Muscle of back (tissue), 11 donors: ENCODE results near the gene PTPRCAP. TPM values are rescaled to one million over a fixed set of nuclear protein-coding genes. Genes with fewer than 3 reads are reported as not detected.
A peak's percentile ranks its signal among the peaks of the same experiment; 100 is the strongest.
"Not testable (repeated sequence)": the region's sequence is repeated elsewhere in the genome, so short reads cannot be mapped to it uniquely, and the experiment has no call there.

Experiments used
- DNase-seq, 3 donors: peaks; one replicate each; pipeline versions ENCODE4 v3.0.0 to v3.0.0-alpha.2; 2013
- polyA plus RNA-seq, 10 donors: library from polyadenylated mRNA; unstranded; fragments of 120-200 nt; gene quantifications; one replicate each; pipeline ENCODE4 v1.2.1, GENCODE V29; 2013; ENCODE audit not compliant: insufficient read length in 10 of 10

The PTPRCAP gene
- polyA plus RNA-seq, 10 donors, result 0.53 to 9.5 (median 1.2) TPM; not detected in 1

DNA sequence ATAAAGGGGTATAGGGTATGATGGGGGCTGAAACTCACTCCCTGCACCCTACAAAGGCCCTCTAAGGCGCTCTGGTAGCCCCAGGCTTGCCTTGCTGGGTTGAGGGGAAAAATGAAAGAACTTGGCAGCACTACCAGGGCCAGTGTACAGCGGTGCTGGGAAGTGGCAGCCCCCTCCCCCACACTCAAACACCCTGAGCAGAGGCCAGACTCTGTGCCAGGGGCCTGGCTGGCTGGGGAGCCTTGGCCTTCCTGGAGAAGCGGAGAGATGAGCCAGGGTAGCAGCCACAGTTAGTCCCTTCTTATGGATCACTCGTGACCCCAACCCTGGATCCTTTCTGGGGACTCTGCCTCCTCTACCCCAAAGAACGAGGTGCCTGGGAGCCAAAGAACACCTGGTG, 28.9 kb upstream of the PTPRCAP start:
- DNase-seq, result no peak

DNA sequence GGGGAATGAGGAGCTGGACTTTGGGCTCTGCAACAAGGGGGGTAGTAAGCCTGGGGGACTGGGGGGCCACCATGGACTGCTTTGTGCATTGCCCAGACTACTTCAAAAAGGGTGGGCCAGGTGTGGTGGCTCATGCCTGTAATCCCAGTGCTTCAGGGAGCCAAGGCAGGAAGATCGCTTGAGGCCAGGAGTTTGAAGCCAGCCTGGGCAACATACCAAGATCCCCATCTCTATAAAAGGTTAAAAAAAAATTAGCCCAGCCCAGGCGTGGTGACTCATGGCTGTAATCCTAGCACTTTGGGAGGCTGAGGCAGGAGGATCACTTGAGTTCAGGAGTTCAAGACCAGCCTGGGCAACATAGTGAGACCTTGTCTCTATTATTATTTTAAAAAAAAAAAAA, 28.0 kb upstream of the PTPRCAP start:
- DNase-seq, result not testable (repeated sequence)

DNA sequence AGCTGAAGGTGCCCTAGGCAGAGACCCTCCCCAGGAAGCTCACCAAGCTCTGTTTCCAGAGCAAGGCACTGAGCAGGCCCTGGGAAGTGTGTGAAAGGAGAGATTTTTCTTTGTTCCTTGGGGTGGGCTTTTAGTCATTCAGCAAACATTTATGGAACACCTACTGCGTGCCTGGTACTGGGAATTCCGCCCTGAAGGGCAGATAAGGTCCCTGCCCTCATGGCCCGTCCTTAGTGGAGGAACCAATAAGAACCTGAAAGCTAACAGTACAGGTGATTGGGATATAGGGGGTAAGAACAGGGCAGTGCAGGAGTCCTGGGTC, 27.7 kb upstream of the PTPRCAP start:
- DNase-seq, result peak in 1 of 3 donors; percentile 17

DNA sequence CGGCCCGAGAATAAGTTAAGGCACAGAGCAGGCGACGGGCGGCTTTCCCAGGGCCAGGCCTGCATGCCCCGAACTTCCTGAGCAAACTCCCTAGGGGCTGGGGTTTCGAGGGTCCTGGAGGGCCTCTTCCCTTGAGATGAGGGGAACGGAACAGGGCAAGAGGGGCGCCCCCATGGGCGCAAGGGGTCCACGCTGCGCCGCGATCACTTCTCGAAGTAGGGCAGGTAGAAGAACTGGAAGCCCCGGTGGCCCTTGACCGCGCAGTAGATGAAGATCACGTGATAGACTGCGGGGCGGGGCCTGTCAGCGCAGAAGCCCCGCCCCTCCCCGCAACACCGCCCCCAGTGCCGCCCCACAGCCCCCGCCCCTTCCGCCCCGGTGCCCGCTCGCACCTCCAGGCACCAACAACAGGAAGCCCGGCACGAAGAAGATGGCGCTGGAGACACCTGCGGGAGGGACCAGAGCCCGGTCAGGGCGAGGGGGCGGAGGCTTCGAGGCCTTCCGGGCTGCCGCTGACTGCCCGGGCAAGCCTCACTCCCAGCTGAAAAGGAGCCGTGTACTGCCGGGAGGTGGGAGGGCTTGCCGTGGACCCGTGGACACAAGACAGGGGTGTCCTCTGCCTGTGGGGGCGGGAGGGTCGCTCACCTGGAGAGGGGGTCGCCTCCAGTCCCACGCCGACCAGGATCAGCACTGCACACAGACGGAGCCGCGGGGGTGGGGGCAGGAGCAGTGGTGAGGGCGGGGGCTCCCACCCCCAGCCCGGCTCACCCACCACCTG, 27.1 kb upstream of the PTPRCAP start:
- DNase-seq, result peak; percentile 47 to 78 (median 66)

DNA sequence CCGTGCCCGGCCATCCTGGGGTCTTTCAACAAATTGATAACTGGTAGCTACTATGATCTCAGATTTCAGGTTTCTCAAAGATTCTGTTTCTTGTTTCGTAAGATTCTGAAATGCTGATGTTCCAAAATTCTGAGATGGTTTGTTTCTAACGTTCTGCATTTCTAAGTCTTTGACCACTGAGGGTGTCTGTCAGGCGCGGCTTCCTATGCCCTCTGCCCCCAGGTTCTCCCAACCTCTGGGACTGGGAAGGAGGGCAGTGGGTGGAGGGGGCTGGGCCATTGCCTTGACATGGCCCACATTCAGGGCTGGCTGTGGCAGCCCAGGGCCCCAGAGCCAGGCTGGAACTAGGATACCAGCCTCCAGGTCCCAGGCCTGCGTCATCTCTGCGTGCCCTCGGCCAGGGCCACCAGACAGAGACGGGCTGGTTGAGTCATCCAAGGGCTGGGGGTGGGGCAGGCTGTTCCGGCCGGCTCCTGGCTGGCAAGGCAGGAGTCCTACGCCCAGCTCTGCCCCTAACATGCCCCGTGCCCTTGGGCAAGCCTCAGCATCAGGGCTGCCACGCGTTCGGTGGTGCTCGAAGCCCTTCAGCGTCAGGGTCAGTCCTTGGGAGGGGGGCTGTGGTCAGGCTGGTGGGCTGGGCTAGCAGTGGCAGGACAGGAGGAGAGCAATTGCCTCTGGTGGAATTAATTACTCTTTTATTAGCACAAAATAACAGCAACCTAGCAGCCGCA, 26.4 kb upstream of the PTPRCAP start:
- no peak for DNase-seq

DNA sequence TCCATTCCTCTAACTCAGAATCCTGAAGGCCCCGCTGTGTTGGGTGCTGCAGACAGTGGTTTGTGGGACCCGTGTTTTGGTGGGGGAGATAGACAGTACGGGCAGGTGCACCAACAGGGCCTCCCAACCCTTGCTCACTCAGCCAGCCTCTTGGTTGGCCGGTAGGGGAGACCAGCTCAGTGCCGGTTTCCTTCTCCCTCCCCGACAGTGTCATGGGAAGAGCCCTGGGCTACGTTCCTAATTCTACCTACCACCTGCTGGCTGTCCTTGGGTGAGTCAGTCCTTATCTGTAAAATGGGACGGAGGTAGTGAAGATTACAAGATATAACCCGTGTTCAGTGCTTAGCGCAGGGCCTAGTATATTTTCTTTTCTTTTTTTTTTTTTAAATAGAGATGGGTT, 25.7 kb upstream of the PTPRCAP start:
- no peak for DNase-seq

DNA sequence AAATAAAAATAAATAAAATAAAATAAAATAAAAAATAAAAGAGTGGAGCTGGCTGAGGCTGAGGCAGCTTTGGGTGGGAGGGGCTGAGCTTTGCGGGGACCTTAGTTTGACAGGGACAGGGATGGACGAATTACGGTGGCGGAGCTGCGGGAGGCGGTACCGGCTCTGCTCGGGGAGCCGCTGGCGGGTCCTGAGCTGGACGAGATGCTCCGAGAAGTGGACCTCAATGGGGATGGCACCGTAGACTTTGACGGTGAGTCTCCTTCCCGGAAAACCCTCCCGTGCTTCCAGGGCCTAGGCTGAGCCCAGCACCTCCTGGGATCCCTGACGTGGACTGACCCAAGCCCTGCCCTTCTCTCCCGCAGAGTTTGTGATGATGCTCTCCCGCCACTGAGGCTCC, 20.8 kb upstream of the PTPRCAP start:
- no peak for DNase-seq

DNA sequence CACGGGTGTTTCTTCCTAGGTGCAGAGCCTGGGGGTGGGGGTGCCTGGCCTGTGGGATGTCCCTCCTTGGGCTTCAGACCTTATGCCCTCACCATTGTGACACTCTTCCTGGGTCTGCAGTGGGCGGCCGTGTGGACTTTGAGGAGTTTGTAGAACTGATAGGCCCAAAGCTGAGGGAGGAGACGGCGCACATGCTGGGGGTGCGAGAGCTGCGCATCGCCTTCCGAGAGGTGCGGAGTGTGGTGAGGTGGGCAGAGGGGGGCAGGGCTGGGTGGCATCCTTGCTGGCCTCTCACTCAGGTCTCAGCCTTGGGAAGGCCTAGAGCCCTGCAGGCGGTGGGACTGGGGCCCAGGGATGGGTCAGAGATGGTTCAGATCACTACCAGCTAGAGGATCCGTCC, 20.0 kb upstream of the PTPRCAP start:
- DNase-seq, result no peak

DNA sequence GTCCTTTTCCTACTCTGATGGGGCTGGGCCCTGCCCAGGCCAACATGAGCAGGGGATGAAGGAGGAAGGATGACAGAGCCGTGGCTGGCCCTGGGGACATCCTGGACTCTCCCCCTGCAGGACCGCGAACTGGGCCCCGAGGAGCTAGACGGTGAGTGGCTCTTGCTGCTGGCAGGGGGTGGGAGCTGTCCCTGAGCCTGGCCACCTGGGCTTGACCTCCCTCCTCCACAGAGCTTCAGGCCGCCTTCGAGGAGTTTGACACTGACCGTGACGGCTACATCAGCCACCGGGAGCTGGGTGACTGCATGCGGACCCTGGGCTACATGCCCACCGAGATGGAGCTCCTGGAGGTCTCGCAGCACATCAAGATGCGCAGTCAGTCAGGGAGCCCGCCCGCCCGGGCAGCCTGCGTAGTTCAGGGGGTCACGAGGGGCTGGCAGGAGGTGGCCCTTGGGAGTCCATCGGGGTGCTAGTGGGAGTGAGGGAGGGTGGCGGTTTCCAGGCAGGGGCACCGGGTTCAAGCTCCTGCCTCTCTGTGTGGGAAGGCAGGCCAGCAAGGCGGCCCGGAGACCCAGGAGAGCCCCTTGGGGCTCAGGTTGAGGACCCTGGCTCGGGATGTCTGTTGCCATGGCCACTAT, 18.7 kb upstream of the PTPRCAP start:
- DNase-seq, result no peak

DNA sequence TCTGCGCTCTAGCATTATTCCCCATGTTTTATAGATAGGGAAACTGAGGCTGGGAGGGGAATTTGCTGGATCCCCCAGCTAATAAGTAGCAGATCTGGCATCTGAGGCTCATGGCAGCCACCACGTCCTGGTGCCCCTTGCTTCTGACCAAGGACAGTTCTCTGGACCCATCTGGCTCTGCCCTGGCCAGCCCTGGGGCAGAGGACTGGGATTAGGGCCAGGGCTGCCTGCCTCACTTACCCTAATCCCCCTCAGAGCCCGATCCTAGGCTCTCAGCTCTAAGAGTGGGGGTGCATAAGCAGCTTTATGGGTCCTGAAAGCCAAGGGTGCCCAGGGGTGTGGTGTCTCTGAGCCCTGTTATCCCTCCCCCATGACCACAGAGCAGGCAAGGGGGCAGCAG, 17.6 kb upstream of the PTPRCAP start, which contains the start of gene CABP4:
Gene CABP4 (plus strand): TSS at position 301 of the 400 bp plus-strand sequence. CDS start 70 bp downstream, at position 371.
- no peak for DNase-seq

DNA sequence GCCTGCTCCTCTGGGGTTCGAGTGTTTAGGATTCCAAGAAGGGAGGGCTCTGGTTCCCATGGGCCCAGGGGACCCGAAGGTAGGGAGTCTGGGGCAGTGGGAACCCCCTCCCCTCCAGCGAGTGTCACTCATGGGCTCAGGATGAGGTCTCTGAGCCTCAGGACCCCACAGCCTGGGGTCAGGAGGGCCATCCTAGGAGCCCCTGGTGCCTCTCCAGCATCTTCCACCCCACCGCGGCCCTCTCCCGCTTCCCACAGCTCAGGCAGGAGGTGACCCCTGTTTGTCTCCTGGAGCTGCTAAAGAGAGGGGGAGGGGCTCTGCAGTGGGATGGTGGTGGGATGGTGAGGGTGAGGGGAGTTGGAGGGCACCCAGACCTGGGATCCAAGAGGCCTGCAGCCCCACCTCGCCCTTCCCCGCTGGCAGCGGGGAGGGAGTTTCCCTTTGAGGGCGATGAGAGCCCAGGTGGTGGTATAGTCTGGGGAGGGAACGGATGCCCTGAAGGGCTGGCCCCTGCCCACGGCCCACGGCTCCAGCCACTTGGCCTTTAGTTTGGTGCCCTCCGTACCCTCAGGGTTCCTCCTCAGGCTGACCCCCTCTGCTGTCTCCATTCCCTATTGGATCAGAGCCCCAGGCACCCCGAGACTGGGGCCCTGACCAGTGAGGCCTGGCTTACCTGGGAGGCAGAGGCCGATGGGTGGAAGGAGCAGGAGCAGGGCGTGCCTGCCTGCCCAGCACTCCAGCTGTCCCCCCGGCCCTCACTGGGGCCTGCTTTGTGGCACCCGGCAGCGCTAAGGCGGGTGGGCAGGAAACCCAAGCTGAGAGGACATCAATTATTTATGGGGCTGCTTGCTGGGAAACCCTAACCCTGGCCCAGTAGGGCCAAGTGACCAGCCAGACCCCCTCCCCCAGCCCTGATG, 16.6 kb upstream of the PTPRCAP start:
- DNase-seq, result no peak

DNA sequence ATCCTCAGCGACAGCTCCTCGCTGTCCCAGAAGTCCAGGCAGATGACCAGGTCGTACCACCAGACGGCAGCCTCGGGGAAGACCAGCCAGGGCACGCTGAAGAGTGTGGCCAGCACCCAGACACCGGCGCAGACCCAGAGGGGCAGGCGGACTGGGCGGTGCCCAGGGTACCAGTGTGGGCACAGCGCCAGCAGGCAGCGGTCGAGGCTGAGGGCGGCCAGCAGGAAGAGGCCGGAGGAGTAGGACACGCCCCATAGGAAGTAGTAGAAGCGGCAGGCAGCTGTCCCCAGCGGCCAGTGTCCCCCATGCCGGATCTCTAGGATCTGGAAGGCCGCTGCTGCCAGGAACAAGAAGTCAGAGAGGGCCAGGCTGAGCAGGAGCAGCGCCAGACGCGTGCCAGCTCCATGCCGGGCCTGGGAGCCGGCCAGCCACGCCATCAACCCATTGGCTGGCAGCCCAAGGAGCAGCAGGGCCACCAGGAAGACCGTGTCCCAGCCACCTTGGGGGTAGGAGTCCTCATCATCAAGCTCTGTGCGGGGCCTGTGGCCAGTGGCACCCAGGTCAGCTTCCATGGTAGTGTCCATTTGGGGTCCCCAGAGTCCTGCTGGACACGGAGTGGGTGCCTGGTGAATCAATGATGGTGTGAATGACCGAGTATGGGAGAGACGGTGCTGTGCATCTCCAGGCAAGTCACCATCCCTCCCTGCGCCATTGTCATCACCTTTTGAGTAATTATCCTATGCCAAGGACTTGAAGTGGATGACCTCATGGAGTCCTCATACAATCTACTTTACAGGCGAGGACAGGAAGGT, 14.9 kb upstream of the PTPRCAP start, which contains the start of gene GPR152:
Gene GPR152 (minus strand): TSS at position 589 of the 812 bp plus-strand sequence. CDS start 5 bp downstream, at position 584.
- peak in 1 of 3 donors; percentile 19 for DNase-seq

DNA sequence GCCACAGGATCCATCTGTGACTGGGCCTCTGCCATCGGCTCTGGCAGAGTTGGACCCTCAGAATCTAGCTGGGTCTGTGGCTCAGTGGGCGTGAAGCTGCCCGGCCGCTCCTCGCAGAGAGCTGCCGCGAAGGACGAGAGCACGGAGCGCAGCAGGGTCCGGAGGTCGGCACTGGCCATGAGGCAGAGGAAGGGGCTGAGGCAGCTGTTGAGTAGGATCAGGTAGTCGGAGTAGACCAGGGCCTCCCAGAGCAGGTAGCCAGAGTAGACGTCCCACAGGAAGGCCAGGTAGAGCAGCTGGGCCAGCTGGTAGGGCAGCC, 14.1 kb upstream of the PTPRCAP start:
- DNase-seq, result no peak

DNA sequence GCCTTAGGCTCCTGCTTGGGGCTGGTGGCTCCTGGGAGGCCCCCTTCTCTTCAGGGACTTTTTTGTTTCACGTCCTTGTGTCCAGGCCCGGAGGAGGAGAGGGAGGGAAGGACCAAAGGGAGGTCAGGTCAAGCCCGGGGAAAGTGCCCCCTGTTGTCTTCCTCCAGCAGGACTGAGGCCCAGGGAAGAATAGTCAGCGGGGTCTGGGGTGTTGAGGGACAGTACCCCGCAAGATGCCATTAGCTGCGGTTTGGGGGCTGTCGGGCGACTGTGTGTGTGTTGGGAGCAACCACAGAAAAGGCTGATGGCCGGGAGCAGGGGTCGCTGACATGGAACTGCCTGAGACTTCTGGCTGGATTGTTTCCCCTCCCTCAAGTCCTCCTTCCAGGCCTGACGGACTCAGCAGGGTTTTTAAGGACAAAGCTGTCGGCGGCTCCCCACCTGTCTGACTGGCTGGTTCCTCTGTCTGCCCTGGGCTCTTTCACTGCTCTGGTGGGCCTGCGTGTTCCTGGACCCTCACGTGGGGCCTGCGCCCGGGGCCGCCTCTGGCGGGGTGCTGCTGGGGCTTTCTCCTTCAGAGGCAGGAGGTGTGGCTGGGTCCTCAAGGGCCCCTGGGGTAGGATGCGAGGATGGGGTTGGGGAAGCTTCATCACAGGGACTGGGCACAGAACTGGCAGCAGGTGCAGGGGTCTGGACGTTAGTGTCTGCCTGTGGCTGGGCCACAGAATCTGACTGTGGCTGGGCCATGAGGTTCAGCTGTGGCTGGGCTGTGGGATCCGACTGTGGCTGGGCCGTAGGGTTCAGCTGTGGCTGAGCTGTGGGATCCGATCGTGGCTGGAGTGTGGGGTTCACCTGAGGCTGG, 13.5 kb upstream of the PTPRCAP start:
- no peak for DNase-seq

DNA sequence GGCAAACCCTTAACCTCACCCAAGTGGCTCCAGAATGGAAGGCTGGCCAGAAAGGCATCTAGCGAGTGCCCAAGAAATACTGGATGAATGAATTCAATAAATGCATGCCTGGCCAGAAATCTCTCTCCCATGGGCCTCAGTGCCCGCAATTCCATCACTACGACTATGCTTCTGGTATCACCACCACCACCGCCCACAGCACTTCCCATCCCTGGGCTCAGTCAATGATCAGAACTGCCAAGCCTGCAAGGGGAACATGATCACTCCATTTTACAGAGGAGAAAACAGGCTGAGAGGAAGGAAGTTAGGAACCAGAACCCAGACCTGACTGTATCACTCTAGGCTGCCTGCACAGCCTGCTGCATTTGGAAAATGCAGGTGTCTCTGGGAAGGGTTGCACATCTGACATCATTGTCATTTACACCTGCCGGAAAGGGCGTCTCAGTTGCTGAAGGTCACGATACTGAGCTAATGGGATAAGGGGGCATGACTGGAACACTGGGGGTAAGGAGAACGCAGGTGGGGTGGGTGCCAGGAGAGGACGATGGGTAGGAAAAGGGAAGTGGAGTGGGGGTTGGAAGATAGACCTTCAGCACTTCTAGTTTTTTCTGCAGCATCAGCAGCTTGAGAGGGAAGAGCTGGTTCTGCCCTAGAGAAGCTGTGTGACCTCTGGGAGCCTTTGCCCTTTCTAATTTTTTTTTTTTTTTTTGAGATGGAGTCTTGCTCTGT, 11.8 kb upstream of the PTPRCAP start:
- no peak for DNase-seq

DNA sequence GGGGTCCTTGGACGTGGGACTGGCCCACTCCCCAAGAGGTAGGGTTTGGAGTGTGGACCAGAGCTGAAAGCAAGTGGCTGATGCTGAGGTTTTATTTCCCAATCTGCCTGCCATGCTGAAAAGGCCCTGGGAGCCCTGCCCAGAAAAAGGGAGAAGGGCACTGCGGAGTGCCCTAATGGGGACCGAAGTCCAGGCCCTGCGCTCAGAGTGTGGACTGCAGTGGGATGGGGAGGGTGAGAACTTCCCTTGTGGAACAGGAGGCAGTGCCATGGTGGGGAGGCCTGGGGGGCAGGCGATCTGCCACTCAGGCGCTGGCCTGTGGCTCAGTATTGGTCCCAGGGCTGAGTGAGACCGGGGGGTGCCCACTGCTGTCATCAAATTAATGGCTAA, 10.7 kb upstream of the PTPRCAP start:
- no peak for DNase-seq

DNA sequence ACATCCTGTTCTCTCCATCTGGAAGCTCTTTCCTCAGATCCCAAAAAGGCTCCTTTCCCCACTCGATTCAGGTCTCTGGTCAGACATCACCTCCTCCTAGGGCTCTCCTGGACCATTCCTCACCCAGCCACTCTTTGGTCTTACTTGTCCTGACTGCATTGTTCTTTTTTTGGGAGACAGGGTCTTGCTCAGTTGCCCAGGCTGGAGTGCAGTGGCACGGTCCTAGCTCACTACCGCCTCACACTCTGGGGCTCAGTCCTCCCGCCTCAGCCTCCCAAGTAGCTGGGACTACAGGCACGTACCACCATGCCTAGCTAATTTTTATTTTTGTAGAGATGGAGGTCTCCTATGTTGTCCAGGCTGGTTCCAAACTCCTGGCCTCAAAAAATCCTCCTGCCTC, 8.0 kb upstream of the PTPRCAP start:
- no peak for DNase-seq

DNA sequence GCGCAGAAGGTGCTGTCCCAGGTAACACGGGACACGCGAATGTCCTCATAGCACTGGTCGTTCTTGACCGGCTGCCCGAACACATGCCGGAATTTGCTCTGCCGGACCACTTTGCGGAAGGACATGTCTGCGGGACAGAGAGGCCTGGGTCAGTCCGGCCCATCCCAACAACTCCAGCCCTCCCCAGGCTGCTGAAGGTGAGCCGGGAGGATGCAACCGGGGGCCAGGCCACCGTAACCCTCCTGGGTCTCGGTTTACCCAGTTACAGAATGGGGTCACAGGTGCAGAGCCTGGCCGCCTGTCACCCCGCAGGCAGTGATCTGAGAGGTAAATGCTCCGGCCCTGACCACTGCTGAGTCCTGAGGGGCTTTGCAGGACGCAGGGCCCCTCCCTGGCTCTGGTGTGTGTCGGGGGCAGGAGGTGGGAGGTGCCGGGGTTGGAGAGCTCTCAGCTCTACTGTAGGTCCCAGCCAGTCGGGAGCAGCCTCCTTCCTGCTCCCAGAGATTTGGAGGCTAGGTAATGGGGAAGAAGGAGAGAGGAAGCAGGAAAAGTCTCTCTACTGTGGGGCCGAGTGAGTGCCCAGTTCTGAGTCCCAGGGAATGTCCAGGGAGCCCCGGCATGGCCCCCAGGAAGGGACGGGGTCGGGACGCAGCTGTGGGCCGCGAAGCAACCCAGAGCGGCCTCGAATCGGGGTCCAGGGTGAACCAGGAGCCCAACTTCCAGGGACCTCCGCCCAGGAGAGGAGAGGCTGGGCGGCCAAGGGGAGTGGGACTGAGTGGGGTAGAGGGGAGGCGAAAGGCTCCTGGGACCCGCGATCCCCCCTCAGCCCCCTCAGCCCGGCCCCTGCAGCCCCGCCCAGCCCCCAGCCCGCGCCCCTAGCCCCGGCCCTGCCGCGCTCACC, 5.3 kb upstream of the PTPRCAP start:
- DNase-seq, result peak in 1 of 3 donors; percentile 37
